VCaP (cell line): ENCODE results near the gene SPATA31A7.
"Not testable (repeated sequence)": the region's sequence is repeated elsewhere in the genome, so short reads cannot be mapped to it uniquely, and the experiment has no call there.

ENCODE experiments used
- H3K27ac ChIP-seq: fragments of 450-650 bp; 2 replicates; pipeline ENCODE4 v1.5.1; 2017

The SPATA31A7 gene

DNA sequence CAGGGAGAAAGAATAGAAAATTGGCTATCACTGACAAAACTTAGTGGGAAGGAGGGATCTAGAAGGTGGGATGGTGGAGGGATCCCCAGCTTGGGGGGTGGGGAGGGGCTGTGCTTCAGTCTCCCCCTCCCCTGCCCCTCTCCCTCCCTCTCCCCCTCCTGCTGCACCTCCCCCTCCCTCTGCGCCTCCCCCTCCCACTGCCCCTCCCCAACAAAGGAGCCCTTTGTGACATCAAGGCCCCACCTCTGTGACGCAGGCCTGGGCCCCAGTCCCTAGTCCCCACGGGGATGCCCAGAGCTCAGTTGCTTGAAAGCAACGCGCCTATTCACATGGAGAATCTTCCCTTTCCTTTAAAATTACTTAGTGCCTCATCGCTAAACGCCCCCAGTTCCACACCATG, at the start of gene SPATA31A7:
TSS of gene SPATA31A7 (plus strand) at position 301 of the 400 bp plus-strand sequence. CDS start at position 330, 29 bp downstream.
- not testable (repeated sequence) for H3K27ac ChIP-seq

DNA sequence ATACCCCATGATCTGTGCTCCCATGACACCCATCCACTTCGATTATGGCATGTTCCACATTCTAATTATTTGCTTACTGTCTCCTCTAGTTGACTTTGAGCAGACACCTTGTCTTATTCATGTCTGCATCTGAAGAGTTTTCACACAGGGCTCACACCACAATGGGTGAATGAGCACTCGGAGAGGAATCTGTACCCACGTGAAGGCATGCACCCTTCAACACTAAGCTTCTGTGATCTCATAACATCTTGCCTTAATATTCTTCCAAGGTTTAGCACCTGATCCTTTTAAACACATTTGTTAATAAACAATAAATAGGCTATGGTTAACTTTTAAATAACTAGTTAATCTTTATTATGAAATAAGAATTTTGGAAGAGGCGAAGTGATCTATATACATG, 36.6 kb downstream of the SPATA31A7 start:
- not testable (repeated sequence) for H3K27ac ChIP-seq
